AG04450 (cell line): Measurements from ENCODE around the gene DNAH1. TPM values are rescaled to one million over a fixed set of nuclear protein-coding genes. Genes with fewer than 3 reads are reported as not detected.

Source experiments
- CTCF ChIA-PET: fragments of 300-600, 350-600 bp; formaldehyde crosslinking; extraction: SDS; loops from one replicate; lab custom pipeline; 2022; ENCODE audit warnings: antibody characterized with exemption, inconsistent platforms; lab: Charles Lee
- POLR2A ChIA-PET: fragments of 350-600 bp; formaldehyde crosslinking; extraction: SDS; loops from one replicate; lab custom pipeline; 2021; ENCODE audit warnings: antibody characterized with exemption, inconsistent platforms; lab: Yijun Ruan, JAX
- DNase-seq: peaks from one replicate; pipeline ENCODE4 v3.0.0-alpha.2; 2011; ENCODE audit warnings: low read depth, low spot score
- H3K27ac ChIP-seq: one replicate; pipeline ENCODE4 v1.5.1; 2012; ENCODE audit warnings: low read depth, low read length, control low read depth
- H3K27me3 ChIP-seq: one replicate; pipeline ENCODE4 v1.6.0; 2012; ENCODE audit warnings: low read length; ENCODE audit not compliant: control insufficient read depth, insufficient read depth
- H3K4me3 ChIP-seq: 2 replicates; pipeline ENCODE4 v1.5.1; 2011; ENCODE audit warnings: mild to moderate bottlenecking, low read depth, low read length, control low read depth
- H3K9me3 ChIP-seq: 2 replicates; pipeline ENCODE4 v1.5.1; 2012; ENCODE audit warnings: low read length; ENCODE audit not compliant: control insufficient read depth, insufficient read depth
- polyA plus RNA-seq: library from polyadenylated mRNA; depleted of rRNA; stranded (reverse); fragments of >200 nt; gene quantifications from 2 replicates; pipeline ENCODE4 v1.2.3, GENCODE V29; 2011
- TF ChIP-seq, protein P1 (sequence below): IDR thresholded peaks from 2 replicates; pipeline ENCODE4 v1.5.1; 2011; ENCODE audit warnings: low read depth, low read length, control low read depth, inconsistent platforms

The DNAH1 gene
- polyA plus RNA-seq, 1 experiment = 1.4 TPM

DNA sequence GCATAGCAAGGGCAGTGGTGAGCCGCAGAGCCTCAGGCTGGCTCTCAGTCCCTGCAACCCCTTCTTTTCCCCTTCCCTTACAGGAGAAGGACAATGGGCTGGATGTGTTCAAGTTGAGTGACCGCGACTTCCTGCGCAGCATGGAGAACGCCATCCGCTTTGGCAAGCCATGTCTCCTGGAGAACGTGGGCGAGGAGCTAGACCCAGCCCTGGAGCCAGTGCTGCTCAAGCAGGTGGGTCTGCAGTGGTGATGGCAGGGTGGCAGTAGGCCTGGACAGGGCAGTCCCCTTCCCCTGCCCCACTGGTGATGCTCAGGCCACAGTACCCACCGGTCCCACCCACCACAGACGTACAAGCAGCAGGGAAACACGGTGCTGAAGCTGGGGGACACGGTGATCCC is 75.0 kb downstream of the DNAH1 start:
- TF ChIP-seq, protein P1, sequence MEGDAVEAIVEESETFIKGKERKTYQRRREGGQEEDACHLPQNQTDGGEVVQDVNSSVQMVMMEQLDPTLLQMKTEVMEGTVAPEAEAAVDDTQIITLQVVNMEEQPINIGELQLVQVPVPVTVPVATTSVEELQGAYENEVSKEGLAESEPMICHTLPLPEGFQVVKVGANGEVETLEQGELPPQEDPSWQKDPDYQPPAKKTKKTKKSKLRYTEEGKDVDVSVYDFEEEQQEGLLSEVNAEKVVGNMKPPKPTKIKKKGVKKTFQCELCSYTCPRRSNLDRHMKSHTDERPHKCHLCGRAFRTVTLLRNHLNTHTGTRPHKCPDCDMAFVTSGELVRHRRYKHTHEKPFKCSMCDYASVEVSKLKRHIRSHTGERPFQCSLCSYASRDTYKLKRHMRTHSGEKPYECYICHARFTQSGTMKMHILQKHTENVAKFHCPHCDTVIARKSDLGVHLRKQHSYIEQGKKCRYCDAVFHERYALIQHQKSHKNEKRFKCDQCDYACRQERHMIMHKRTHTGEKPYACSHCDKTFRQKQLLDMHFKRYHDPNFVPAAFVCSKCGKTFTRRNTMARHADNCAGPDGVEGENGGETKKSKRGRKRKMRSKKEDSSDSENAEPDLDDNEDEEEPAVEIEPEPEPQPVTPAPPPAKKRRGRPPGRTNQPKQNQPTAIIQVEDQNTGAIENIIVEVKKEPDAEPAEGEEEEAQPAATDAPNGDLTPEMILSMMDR = no peak

DNA sequence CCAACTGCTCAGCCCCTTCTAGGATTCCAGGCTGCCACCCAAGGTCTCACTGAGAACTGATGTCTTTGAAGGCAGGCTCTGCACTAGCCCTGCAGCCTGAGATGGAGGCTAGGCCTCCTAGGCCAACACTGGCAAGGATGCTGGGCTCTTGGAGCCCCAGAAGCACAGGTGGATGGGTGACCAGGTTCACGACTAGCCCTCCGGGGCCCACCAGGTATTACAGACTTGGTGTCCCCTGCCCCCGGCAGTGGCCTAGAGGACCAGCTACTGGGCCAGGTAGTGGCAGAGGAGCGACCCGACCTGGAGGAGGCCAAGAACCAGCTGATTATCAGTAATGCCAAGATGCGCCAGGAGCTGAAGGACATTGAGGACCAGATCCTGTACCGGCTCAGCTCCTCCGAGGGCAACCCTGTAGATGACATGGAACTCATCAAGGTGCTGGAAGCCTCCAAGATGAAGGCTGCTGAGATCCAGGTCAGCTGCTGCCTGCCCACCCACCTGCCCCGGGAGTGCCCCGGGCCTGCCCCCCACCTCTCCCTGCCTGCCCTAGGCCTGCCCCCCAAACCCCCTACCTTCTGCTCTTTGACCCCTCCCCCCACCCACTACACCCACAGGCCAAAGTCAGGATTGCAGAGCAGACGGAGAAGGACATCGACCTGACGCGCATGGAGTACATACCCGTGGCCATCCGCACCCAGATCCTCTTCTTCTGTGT is 76.3 kb downstream of the DNAH1 start:
- Histone ChIP-seq H3K9me3 (no peaks in the 10 kb centered on the region; the same call in 1 of the 2 replicates), H3K27ac (no peak overlapping the region), H3K27me3 (peaks cover 7% of the 10 kb centered on the region), H3K4me3 (no peak overlapping the region)
- no peak for DNase-seq
- POLR2A ChIA-PET = no interaction called here
- CTCF ChIA-PET = no interaction called here
- TF ChIP-seq, protein P1 = no peak

More for the DNA sequence above, 75.0 kb downstream of the DNAH1 start:
- Histone ChIP-seq H3K9me3 (no peaks in the 10 kb centered on the region; the same call in 1 of the 2 replicates), H3K4me3 (no peak overlapping the region), H3K27me3 (peaks cover 5% of the 10 kb centered on the region), H3K27ac (no peak overlapping the region)
- DNase-seq = no peak
- ChIA-PET CTCF (no interaction called here), POLR2A (no interaction called here)

DNA sequence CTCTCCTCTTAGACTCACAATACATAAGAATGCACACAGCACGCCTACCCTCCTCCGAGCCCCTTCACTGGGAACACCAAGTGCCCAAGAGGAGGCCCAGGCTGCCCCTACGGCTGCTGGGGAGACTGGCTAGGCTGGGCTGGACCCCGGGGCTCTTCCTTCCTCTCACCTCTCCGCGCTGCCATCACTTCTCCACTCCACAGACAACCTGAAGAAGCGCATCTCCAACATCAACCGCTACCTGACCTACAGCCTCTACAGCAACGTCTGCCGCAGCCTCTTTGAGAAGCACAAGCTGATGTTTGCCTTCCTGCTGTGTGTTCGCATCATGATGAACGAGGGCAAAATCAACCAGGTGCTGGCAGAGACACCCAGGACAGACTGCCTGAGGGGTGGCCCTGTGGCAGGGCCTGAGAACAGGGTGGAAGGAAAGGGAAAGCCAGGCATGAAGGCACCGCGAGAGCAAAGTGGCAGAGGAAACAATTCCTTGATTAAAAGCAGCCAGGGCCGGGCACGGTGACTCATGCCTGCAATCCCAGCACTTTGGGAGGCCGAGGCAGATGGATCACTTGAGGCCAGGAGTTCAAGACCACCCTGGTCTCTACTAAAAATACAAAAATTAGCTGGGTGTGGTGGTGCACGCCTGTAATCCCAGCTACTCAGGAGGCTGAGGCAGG is 77.2 kb downstream of the DNAH1 start:
- POLR2A ChIA-PET = no interaction called here
- Histone ChIP-seq H3K27ac (no peak overlapping the region), H3K9me3 (no peaks in the 10 kb centered on the region; the same call in 1 of the 2 replicates), H3K27me3 (peaks cover 7% of the 10 kb centered on the region), H3K4me3 (no peak overlapping the region)
- CTCF ChIA-PET = no interaction called here
- TF ChIP-seq, protein P1 = no peak
- no peak for DNase-seq

DNA sequence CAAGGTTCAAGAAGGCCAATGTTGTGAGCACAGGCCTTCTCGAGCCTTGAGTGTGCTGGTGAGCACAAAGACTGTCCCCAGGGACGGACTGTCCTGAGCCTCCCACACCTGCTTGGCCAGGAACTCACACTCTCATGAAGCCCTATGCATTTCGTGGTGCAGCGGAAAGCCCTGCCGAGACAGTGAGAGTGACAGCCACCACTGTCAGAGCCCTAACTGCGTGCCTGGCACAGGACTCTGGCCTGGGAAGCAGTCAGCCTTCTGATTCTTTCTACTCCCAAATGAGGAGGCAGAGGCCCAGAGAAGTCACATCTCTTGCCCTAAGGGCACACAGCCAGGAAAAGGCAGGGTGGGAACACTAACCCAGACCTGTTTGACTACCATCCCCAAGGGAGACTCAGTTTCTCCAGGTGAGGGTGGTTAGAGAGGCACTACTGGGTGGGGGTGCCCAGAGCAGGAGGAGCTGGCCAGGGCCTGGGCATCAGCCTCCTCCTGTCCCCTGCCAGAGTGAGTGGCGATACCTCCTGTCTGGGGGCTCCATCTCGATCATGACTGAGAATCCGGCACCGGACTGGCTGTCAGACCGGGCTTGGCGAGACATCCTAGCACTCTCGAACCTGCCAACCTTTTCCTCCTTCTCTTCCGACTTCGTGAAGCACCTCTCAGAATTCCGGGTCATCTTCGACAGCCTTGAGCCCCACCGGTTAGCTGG is 78.0 kb downstream of the DNAH1 start:
- ChIA-PET CTCF (no interaction called here), POLR2A (no interaction called here)
- Histone ChIP-seq H3K27me3 (peaks cover 7% of the 10 kb centered on the region), H3K4me3 (no peak overlapping the region), H3K27ac (no peak overlapping the region), H3K9me3 (no peaks in the 10 kb centered on the region; the same call in 1 of the 2 replicates)
- no peak for DNase-seq
- TF ChIP-seq, protein P1 = no peak
